Stomach (tissue), 4 donors: ENCODE data around the gene SSTR3.

Source experiments
- POLR2A ChIP-seq, 4 donors: fragments of 450-650 bp; IDR thresholded peaks; one replicate each; pipeline ENCODE4 v1.6.1; 2016; ENCODE audit warnings: antibody characterized with exemption in 4 of 4, control low read depth in 2 of 4, mild to moderate bottlenecking in 1 of 4, moderate library complexity in 1 of 4
- POLR2AphosphoS5 ChIP-seq, 3 donors: sonication (generic); formaldehyde crosslinking; IDR thresholded peaks; one replicate each; pipeline ENCODE4 v1.6.1; 2016; ENCODE audit warnings: antibody characterized with exemption in 3 of 3
- TF ChIP-seq, protein P1 (sequence below), 7 experiments: fragments of 450-650 bp in 4 of 7; fragments of 200-600 bp in 3 of 7; sonication (generic) in 3 of 7; IDR thresholded peaks; one replicate each; pipeline ENCODE4 v1.5.1; 2016 to 2019; ENCODE audit warnings: antibody characterized with exemption in 7 of 7, control low read depth in 2 of 7, mild to moderate bottlenecking in 1 of 7

DNA sequence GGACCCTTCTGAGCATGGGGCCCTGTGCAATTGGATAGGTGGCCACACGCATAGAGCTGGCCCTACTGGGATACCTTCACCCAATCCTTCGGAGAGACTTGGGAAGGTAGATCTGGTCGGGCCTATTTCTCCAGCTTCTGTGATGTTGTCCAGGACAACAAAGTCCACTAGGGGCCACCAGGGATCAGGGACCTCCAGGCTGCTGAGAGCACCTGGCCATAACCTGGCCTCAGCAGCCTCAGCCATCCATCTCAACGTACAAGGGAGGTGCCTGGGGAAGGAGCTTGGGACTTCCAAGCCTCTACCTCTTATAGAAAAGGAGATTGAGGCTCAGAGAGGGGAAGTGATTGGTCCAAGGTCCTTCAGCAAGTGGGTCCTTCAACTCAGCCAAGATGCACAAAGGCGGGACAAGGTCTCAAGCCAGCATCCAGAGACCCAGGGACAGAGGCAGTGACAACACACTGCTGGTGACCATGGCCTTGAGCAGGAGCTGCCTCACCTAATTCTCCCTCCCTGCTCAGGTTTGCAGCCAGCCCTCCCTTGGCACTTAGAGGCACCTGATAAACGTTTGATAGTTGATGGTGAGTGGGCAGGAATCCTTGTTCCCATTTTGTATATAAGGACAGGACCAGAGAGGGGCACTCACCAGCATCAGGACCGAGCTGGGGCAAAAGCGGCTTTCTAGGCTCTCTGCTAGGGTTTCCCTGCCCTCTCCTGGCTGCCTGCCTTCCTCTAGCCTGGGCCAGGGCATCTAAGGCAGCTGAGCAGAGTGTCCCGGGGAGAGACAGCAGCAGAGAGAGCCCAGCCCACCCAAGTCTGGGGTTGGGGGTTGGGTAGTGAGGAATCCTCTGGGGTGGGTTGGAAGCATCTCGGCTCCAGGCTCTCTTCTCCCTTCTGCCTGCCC, 27.3 kb upstream of the SSTR3 start:
- TF ChIP-seq POLR2A (IDR thresholded peaks at IDR 0.05) (no peak), POLR2AphosphoS5 (IDR thresholded peaks at IDR 0.05) (no peak)
- TF ChIP-seq, protein P1, sequence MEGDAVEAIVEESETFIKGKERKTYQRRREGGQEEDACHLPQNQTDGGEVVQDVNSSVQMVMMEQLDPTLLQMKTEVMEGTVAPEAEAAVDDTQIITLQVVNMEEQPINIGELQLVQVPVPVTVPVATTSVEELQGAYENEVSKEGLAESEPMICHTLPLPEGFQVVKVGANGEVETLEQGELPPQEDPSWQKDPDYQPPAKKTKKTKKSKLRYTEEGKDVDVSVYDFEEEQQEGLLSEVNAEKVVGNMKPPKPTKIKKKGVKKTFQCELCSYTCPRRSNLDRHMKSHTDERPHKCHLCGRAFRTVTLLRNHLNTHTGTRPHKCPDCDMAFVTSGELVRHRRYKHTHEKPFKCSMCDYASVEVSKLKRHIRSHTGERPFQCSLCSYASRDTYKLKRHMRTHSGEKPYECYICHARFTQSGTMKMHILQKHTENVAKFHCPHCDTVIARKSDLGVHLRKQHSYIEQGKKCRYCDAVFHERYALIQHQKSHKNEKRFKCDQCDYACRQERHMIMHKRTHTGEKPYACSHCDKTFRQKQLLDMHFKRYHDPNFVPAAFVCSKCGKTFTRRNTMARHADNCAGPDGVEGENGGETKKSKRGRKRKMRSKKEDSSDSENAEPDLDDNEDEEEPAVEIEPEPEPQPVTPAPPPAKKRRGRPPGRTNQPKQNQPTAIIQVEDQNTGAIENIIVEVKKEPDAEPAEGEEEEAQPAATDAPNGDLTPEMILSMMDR (IDR thresholded peaks at IDR 0.05), result no peak
